NCI-H2107 treated with DMSO at 0.1 percent for 48 hours (cell line): ENCODE measurements around the gene SMIM1.
"Not testable (repeated sequence)": the region's sequence is repeated elsewhere in the genome, so short reads cannot be mapped to it uniquely, and the experiment has no call there.

Experiments
- DNase-seq: peaks from one replicate; lab custom pipeline; 2025; ENCODE audit not compliant: unreplicated experiment; lab: John Stamatoyannopoulos, UW

The SMIM1 gene, protein sequence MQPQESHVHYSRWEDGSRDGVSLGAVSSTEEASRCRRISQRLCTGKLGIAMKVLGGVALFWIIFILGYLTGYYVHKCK

DNA sequence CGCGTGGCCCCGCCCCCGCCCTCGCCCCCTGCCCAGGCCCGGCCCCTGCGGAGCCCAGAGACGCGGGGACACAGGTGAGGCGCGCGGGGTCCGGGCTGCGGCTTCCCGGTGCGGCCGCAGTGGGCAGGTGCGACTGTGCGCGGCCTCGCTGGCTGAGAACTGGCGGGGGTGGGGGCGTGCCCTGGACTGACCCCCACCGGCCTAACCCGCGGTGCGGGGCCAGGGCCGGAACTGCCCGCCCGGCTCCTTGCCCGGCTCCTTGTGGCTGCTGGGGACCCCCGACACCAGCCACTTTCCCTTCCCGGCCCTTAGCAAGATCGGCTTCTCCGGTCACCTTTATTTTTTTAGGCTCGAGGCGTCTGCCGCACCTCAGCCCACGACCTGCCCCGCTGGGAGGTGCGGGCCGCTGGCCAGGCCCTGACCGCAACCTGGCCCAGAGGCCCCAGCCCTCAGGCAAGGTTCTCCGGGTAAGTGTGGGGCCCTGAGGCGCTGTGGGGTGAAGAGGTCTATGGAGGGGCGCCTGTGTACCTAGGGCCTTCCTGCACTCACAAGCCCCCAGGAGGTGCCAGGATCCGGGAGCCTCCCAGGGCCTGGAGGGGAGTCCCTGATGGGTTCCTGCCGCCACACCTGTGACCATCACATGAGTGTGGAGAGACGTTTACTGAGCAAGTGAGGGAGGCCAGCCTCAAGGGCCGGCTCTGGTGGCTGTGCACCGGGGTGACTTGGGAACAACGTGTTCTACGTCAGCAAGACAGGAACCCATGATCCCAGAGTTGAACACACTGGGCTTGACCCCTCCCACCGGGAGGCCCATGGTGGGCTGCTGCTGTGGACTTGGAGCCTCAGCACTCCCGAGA lies at the start of gene SMIM1:
SMIM1 (plus strand) TSS at position 35 of the 857 bp plus-strand sequence. CDS start 2,625 bp downstream, outside the sequence.
- no peak for DNase-seq

DNA sequence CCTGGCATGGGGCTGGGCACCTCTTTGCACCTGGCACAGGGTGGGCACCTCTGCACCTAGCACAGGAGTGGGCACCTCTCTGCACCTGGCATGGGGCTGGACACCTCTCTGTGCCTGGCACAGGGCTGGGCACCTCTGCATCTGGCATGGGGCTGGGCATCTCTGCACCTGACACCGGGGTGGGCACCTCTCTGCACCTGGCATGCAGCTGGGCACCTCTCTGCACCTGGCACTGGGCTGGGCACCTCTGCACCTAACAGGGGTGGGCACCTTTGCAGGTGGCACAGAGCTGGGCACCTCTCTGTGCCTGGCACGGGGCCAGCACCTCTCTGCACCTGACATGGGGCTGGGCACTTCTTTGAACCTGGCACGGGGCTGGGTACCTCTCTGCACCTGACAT lies 49.7 kb upstream of the SMIM1 start:
- no peak for DNase-seq

DNA sequence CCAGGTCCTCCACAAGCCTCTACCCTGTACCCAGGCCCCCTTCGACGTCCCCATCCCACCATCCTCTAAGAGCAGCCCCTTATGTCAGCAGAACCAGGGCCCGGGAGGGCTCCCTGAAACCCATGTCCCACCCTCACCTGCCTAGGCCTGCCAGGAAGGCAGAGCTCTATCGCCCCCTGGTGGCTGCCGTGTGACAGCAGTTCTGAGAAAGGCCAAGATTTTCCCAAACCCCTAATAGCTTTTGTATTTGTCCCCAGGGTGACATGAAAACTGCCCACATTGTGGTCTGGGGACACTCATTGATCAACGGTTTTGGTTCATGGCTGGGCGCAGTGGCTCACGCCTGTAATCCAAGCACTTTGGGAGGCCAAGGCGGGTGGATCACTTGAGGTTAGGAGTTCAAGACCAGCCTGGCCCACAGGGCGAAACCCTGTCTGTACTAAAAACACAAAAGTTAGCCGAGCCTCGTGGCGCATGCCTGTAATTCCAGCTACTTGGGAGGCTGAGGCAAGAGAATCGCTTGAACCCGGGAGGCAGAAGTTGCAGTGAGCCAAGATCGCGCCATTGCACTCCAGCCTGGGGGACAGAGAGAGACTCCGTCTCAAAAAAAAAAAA lies 48.0 kb upstream of the SMIM1 start:
- not testable (repeated sequence) for DNase-seq

DNA sequence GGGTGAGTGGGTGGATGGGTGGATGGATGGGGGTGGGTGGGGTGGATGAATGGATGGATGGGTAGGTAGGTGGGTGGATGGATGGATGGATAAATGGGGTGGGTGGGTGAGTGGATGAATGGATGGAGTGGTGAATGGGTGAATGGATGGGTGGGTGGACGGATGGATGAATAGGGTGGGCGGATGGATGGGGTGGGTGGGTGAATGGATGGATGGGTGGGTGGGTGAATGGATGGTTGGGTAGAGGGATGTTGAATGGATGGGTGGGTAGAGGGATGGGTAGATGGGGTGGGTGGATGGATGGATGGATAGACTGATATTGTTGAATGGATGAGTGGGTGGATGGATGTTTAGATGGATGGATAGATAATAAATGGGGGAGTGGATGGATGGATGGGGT lies 47.2 kb upstream of the SMIM1 start:
- DNase-seq, result no peak

DNA sequence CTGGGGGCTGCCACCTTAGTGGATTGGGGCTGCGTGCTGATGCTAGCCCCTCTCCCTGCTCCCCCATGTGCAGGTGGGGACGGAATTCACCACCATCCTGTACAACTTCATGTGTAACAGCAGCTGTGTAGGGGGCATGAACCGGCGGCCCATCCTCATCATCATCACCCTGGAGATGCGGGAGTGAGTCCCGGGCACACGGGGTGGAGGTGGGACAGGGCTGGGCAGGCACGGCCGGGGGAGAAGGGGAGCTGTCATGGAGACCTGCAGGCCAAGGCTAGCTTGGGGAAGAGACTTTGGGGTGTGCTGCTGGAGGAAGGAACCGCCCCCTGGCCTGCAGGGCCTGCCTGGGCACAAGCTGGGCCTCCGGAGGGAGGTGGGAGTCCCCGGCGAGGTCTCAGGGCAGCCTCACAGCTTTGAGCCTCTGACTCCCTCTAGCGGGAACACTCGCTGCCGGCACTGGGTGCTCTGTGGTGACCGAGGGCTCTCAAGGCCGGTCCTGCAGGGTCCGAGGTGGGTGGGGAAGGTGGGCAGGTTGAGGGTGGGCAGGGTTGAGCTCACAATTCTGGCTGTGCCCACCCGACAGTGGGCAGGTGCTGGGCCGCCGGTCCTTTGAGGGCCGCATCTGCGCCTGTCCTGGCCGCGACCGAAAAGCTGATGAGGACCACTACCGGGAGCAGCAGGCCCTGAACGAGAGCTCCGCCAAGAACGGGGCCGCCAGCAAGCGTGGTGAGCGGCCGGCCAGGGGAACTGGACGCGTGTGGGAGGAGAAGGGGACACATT lies 45.3 kb upstream of the SMIM1 start:
- DNase-seq, result no peak

DNA sequence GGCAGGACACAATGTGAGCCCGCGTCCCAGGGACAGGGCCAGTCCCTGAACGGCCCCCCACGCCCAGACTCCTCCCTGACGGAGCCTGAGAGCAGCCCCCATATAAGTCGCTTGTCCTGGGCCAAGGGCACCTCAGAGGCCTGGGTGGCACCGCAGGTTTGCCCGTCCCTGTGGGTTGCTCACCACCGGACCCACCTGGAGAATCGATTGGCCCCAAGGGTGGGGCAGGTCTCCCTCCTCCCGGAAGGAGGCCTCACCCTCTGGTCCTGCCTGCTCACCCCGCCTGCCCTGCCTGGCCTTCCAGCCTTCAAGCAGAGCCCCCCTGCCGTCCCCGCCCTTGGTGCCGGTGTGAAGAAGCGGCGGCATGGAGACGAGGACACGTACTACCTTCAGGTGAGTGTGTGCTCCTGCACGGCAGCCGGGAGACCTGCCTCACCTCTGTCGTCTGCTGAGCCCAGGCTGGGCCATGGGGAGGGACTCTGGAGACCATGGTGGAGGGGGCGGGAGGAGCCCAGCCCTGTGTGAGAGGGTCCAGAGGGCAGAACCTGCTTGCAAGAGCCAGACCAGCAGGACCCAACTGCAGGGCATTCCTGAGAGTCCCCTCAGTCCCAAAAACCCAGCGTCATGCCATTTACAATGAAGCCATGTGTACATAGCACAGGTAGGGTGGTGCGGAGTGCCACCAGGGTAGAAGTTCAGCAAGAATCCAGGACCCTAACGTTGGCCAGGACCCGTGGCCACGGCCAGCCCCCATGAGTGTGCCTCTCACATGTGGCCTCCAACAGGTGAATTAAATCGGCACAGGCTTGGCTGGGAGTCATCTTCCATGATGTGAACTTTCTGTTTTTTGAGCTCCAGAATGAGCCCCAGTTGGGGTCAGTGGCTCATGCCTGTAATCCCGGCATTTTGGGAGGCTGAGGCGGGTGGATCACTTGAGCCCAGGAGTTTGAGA lies 44.4 kb upstream of the SMIM1 start:
- no peak for DNase-seq

DNA sequence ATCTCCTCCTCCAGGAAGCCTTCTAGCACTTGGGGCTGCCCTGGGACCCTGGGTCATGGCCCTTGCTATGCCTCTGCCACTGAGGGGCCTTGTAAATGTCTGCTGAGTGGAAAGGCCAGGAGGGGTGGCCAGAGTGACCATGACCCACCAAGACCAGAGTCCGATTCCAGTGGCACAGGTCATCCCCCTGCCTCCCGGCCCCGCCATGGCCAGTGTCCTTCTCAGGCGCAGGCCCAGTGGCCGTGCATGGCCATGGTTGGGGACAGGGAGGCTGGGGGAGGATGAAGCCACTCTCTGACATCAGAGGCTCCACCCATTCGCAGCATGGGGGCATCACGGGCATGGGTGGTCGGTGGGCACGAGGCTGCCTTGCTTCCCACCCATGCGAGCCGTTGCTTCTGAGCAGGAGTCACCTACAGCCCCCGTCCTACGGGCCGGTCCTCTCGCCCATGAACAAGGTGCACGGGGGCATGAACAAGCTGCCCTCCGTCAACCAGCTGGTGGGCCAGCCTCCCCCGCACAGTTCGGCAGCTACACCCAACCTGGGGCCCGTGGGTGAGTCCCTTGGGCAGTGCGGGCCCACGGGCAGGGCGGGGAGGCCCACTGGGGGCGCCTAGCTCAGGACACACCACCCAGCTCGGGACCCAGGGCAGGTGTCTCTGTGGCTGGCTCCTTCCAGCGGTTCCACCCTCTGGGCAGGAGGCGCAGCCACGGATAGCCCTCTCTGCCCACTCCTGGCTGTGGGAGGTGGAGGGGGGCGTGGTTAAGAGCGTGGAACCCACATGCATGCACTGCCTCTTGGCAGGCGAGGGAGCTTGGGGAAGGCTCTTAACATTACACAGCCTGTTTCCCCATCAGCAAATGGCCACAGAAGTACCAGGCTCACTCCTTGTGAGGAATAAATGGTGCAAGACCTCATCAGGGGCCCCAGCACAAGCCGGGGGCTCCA lies 42.7 kb upstream of the SMIM1 start:
- no peak for DNase-seq

DNA sequence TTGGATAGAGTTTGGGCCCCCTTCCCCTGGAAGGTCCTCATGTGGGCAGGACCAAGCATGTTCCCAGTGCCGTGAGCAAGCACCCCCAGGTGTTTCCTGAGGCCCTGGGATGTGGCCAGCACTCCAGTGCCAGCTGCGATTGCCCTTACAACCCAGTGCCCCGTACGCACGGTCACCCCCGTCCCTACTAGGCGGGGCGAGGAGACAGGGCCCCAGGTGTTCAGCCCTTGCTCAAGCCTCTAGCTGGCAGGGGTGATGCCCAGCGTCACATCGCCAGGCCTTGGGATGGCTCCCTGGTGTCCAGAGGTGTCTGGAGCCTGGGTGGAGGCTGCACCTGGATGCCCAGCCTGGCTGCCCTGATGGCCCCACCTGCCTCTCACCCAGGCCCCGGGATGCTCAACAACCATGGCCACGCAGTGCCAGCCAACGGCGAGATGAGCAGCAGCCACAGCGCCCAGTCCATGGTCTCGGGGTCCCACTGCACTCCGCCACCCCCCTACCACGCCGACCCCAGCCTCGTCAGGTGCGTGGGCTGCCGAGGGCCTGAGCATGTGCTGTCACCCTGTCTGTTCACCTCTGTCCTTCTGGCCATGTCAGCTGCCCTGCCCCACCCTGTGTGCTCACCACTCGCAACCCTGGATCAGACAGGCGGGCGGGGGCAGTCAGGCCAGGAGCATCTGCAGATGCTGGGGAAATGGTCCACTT lies 41.9 kb upstream of the SMIM1 start:
- no peak for DNase-seq

DNA sequence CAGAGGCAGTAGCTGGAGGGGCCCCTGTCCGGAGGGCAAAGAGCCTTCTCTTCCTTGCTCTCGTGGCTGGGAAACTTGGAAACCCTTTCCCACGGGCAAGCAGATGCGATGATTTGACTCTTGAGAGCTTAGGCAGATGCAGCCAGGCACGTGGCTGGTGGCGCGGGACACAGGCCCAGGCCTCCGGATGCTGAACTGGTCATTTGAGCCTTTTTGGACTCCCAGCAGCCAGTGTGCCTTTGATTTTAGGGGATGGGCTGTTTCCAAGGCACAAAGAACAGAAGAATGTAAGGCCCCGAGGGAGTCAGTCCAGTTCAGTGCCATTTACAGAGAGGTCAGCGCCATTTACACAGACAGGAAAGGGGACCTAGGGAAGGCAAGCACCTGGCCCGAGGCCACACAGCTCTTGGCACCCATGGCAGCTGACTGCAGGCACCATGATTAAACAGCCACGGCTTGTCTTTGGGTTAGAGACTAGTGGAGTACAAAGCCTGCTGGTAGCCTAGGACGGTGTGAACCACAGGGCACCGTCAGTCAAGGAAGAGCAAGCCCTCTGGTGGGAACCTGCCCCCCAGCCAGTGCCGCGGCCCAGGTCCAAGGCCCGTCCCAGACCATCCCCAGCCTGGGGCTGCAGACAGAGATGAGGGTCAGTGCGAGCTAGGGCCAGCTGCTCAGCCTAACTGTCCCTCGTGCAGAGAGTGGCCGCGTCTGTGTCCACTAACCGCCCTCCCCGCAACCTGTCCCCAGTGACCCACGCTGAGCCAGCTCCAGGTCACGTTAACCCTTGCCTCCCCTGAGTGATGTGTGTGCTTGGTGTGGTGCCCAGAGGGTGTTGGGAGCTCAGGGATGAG lies 40.7 kb upstream of the SMIM1 start:
- no peak for DNase-seq

DNA sequence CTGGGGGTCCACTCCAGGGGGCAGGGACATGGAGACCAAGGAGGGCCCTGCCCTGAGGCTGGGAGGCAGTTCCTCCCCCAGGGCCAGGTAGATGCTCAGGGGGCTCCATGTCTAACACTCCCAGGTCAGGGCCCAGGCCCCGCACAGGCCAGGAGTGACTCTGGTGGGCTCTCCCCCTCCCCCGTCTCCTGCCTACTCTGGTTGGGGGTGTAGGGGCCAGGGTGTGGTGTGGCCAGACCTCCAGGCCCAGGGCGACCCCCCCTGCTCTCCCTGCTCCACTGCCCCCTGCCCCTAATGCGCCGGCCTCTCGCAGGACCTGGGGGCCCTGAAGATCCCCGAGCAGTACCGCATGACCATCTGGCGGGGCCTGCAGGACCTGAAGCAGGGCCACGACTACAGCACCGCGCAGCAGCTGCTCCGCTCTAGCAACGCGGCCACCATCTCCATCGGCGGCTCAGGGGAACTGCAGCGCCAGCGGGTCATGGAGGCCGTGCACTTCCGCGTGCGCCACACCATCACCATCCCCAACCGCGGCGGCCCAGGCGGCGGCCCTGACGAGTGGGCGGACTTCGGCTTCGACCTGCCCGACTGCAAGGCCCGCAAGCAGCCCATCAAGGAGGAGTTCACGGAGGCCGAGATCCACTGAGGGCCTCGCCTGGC lies 40.0 kb upstream of the SMIM1 start:
- DNase-seq, result no peak

DNA sequence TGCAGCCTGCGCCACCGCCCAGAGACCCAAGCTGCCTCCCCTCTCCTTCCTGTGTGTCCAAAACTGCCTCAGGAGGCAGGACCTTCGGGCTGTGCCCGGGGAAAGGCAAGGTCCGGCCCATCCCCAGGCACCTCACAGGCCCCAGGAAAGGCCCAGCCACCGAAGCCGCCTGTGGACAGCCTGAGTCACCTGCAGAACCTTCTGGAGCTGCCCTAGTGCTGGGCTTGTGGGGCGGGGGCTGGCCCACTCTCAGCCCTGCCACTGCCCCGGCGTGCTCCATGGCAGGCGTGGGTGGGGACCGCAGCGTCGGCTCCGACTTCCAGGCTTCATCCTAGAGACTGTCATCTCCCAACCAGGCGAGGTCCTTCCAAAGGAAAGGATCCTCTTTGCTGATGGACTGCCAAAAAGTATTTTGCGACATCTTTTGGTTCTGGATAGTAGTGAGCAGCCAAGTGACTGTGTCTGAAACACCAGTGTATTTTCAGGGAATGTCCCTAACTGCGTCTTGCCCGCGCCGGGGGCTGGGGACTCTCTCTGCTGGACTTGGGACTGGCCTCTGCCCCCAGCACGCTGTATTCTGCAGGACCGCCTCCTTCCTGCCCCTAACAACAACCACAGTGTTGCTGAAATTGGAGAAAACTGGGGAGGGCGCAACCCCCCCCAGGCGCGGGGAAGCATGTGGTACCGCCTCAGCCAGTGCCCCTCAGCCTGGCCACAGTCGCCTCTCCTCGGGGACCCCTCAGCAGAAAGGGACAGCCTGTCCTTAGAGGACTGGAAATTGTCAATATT lies 39.3 kb upstream of the SMIM1 start:
- no peak for DNase-seq

DNA sequence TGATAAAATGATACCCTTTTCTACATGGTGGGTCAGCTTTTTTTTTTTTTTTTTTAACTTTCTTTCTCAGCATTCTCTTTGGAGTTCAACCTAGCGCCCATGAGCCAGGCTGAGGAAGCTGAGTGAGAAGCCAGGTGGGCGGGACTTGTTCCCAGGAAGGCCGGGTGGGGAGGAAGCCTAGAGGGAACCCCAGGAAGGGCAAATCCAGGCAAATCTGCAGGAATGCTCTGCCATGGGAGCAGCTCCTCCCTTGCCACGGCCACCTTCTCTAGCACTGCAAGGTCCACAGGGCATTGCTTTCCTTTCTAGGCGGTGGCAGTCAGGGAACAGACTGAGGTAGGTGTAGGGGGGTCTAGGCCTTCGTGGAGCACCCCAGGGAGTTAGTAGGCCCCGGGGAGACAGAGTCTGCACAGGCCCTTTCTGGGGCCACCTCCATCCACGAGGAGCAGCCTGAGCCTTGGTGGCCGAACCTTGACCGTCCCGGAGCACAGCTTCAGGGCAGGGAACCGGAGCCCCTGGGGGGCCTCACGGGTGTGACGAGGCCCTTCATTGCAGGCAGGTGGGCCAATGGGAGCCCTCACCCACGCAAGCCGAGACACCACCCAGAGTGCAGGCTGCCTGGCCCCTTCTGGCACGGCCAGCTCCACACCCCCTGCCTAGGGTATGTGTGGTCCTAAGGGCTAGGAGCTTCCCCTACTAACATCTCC lies 38.5 kb upstream of the SMIM1 start:
- DNase-seq, result no peak

DNA sequence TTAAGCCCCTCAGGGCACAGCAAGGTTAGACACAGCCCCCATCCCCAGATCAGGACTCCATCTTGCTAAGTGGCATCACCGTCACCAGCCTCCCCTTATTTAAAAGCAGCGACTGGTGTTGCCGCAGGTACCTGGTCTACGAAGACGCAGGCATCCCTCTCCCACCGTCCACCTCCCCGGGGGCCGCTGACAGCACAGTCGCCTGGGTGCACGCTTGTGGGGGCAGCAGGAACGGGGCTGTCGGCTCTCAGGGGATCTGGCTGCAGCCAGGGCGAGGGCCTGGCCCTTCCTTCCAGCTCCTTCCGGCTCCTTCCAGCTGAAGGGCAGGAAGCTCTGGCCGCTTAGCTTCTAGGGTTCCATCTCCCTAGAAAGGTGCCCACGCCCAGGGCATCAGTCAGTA lies 37.9 kb upstream of the SMIM1 start:
- no peak for DNase-seq

DNA sequence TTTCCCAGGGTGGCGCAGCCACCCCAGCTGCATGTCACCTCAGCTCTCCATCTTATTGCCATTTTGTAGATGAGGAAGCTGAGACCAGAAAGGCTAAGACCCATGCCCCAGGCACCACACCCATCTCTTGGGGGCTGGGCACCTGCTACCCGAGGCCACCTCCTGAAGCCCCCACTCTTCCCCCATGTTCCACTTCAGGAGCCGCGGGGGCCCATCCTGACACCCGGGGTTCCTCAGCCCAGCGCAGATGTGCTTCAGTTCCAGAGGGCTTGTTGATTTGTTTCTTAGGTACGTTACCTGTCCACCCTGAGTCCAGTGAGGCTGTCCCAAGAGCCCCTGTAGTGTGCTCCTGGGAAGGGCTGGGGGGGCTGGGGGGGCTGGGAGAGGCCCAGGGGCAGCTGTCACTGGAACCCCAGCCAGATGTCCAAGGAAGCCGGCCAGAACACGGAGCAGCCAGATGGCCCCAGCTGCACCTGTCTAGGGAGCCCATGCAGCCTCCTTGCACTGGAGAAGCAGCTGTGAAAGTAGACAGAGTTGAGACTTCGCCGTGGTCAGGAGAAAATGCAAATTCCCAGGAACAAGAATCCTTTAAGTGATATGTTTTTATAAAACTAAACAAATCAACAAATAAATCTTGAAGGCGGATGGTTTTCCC lies 37.4 kb upstream of the SMIM1 start:
- DNase-seq, result no peak

DNA sequence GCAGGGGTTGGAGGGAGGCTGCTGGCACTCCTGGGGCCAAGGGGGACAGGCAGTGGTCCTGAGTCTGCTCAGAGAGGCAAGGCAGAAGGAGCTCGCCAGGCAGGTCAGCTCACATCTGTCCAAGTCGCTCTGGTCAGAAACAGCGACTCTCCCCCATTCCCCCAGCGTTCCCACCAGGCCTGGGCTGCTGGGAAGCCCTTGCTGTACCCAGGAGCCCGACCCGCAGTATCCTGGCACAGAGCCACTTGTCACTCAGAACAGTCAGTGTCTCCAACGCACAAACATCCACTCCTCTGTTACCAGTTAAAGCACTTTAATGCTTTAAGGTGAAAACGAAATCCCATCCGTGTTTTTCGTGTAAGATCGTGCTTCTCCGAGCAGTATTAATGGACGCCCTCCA lies 36.9 kb upstream of the SMIM1 start:
- no peak for DNase-seq
